Liver (tissue), 3 donors: Measurements from ENCODE around the gene RCAN3.

Source experiments
- CTCF ChIP-seq: fragments of 150-350 bp; IDR thresholded peaks from 2 replicates; pipeline ENCODE4 v1.5.1; 2017; ENCODE audit warnings: improper control_type of control experiment, low read depth, low read length; ENCODE audit not compliant: missing input control
- FOXA1 ChIP-seq: IDR thresholded peaks from 2 replicates; pipeline ENCODE4 v1.6.1; 2016; ENCODE audit warnings: antibody characterized with exemption
- JUND ChIP-seq, 2 donors: IDR thresholded peaks; 2 replicates each; pipeline ENCODE4 v1.6.1; 2016; ENCODE audit warnings: antibody characterized with exemption in 2 of 2
- MAX ChIP-seq: IDR thresholded peaks from 2 replicates; pipeline ENCODE4 v1.6.1; 2016; ENCODE audit warnings: antibody characterized with exemption
- RAD21 ChIP-seq, 2 donors: IDR thresholded peaks; 2 replicates each; pipeline ENCODE4 v1.6.1; 2016; ENCODE audit warnings: antibody characterized with exemption in 2 of 2, mild to moderate bottlenecking in 2 of 2
- REST ChIP-seq: IDR thresholded peaks from 2 replicates; pipeline ENCODE4 v1.6.1; 2016; ENCODE audit warnings: antibody characterized with exemption, mild to moderate bottlenecking
- RXRA ChIP-seq, 2 donors: IDR thresholded peaks; 2 replicates each; pipeline ENCODE4 v1.6.1; 2017 to 2018; ENCODE audit warnings: antibody characterized with exemption in 2 of 2, mild to moderate bottlenecking in 1 of 2
- SP1 ChIP-seq: IDR thresholded peaks from 2 replicates; pipeline ENCODE4 v1.6.1; 2018; ENCODE audit warnings: antibody characterized with exemption, mild to moderate bottlenecking
- TAF1 ChIP-seq: conservative IDR thresholded peaks from 2 replicates; pipeline ENCODE4 v1.6.1; 2016; ENCODE audit warnings: antibody characterized with exemption, mild to moderate bottlenecking
- YY1 ChIP-seq: IDR thresholded peaks from 2 replicates; pipeline ENCODE4 v1.6.1; 2016; ENCODE audit warnings: antibody characterized with exemption, mild to moderate bottlenecking
- TF ChIP-seq, protein P1 (sequence below): IDR thresholded peaks from 2 replicates; pipeline ENCODE4 v1.6.1; 2016; ENCODE audit warnings: antibody characterized with exemption
- donor health status: healthy.
- donor health status: healthy.

GRCh38 chr1:24575905-24576587, 73.4 kb downstream of the RCAN3 start:
- TF ChIP-seq MAX (no peak), CTCF (no peak), TAF1 (no peak), FOXA1 (no peak), JUND (IDR thresholded peaks at IDR 0.05) (no peak), SP1 (no peak), YY1 (no peak), REST (no peak), RXRA (IDR thresholded peaks at IDR 0.05) (no peak), RAD21 (IDR thresholded peaks at IDR 0.05) (no peak)
- TF ChIP-seq, protein P1, sequence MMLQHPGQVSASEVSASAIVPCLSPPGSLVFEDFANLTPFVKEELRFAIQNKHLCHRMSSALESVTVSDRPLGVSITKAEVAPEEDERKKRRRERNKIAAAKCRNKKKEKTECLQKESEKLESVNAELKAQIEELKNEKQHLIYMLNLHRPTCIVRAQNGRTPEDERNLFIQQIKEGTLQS: no peak
